NCI-H2196 (cell line): Measurements from ENCODE around the gene FBXO10.
"Not testable (repeated sequence)": the region's sequence is repeated elsewhere in the genome, so short reads cannot be mapped to it uniquely, and the experiment has no call there.

Source experiments
- DNase-seq: peaks from one replicate; lab custom pipeline; 2025; ENCODE audit not compliant: unreplicated experiment; lab: John Stamatoyannopoulos, UW

The FBXO10 gene

DNA sequence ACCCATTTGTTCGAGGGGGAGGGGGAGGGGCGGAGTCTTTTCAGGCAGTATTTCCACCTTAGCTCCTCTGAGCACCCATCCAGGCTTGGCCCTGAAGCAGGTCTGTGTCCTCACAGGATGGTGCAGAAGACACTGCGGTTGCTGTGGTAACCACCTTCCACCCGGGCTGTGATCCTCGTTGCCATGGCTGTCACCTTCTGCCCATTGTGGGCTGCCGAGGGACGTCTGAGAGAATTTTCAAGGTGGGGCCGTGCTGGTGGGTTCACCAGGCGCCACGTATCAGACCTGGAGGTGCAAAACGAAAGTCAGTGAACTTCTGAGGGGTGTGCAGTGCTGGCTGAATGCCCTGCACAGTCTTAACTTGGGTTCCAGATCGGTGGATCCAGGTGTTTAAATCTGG, 63.7 kb downstream of the FBXO10 start:
- DNase-seq, result no peak

DNA sequence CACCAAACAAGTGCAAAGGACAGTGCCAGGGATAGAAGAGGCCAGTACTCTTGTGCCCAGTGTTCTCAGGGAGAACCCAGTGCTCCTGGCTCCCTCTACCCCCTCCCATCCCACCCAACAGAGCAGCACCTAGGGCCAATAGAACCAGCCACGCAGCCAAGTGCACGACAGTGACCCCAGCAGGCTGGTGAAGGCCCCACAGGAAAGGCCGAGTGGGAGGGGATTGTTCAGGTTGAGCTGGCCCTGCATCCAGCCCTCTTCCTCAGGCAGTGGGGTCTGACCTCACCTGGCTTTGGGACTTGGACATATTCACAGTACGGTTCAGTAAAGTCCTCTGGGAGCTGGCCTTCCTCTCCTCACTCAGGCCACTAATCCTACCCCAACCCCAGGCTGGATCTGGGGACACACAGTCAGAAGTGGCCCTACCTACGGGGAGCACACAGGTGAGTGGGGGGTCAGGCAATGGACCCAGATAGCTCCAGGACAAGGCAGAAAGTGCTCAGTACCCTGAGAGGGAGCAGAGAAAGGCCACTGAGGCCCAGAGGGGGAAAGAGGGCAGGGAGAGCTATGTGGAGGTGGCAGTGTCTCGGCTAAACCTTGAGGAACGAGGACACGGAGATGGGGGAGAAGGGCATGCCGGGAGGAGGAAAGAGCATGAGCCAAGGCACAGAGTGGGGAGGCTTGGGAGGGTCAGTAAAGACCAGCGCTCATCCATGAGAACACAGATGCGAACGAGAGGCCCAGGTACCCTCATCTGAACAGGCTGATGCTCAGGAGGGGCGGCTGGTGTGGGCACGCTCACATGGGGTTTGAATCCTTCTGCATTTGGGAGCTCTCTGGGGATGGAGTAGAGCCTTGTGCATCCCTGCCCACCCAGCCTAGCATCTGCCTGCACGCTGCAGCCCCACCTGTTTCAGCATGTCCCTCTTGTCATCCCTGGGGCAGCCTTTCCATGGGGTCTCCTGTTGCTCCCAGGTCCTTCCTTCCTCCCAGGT, 64.9 kb downstream of the FBXO10 start:
- DNase-seq, result no peak

DNA sequence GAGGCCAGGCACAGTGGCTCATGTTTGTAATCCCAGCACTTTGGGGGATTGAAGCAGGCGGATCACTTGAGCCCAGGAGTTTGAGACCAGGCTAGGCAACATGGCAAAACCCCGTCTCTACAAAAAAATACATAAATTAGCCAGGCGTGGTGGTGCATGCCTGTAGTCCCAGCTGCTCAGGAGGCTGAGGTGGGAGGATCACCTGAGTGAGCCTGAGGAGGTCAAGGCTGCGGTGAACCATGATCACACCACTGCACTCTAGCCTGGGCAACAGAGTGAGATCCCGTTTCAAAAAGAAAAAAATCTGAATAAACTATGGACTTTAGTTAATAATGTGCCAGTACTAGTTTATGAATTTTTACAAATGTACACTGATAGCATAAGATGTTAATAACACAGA, 66.1 kb downstream of the FBXO10 start:
- DNase-seq, result not testable (repeated sequence)

DNA sequence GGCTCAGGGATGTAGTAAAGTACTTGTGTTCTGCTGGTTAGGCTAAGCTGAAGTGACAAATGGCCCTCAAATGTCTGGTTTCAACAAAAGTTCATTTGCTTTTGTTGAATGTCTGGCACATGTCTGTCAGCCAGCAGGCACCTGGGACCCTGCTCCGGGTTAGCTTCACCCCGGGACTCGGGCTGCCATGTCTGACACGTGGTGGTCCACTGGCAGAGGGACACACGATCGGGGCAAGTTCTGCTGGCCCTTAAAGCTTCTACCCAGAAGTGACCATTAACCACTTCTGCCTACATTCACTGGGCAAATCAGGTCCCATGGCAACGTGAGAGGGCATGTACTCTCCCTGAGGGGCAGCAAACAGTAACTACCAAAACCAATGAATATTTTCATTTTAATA, 66.6 kb downstream of the FBXO10 start:
- no peak for DNase-seq

DNA sequence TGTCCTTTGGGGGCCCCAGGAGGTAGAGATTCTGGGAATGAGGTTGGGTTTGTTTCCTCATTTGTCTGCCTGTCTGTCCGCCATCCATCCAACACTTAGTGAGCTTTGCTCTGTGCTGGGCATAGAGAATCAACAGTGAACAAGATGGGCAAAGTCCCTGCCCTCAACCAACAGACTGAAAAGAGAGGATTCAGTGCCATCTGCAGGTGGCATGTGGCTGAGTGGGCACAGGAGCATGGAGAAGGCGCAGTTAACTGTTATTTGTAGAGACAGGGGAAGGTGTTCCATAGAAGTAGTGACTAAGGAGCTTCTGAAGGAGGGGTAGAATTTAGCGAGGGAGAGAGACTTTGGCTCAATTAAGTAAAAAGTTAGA, 67.4 kb downstream of the FBXO10 start:
- no peak for DNase-seq

DNA sequence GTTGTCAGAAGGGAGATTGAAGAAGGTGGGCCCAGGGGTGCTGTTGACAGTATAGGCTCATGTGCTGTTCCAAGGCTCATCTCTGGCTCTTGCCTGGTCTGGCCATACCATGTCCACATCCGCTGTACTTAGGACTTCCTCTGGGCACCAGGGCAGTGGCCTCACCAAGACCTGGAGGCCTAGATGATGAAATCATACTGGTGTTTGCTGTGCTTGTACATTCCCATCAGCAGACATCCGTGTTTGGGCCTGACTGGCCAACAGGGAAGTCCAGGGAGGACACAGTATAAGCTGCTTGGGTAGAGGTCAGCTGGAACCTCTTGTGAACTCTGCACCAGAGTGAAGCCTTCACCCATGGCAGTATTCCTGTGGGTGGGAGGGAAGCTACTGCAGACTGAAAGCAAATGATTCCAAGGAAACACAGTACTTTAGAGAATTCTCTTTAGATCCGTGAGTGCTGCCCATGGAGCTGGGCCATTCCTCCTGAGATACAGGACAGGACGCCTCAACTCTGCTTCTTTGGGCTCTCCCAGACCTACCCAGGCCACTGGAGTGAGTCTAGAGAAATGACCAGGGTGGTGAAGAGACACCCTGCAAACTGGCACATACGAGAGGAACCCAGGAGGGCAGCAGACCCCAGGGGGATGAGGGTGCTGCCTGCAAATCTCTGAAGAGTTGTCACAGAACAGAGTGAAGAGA, 67.9 kb downstream of the FBXO10 start:
- no peak for DNase-seq

DNA sequence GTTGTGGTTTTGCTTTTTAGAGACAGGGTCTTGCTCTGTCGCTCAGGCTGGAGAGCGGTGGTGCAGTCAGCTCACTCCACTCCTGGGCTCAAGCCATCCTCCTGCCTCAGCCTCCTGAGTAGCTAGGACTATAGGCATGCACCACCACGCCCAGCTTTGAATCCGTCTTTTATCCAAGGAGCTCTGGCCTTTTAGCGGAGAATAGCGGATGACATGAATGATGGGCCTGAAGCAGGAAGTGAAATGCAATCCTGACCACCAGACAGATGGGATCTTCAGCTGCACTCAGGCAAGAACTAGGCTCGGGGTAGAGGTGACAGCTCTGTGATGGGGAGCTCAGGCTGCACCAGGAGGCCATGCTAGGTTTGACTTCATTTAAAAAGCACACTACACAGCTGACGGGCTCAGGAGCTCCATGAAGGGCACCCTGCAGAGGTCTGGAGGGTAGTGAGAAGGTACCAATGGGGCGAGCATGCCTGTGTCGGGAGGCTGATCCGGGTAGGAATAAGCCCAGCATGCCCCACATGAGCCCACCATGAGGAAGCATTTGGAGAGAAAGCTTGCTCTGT, 68.5 kb downstream of the FBXO10 start:
- DNase-seq, result no peak

DNA sequence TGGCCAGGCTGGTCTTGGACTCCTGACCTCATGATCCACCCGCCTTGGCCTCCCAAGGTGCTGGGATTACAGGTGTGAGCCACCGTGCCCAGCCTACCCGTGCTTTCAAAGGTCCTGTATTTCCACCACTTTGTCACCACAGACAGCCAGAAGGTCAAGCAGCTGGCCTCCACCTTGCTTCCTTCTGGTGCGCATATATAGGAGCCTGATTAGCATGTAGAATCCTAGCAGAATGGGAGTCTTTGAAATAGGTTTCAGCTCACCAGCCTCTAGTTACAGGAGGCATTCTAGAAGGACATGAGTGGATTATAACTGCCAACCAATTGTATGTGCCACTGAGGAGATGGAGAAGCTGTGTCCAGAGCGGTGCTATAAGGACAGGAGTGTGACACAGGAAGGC, 71.6 kb downstream of the FBXO10 start:
- DNase-seq, result no peak

DNA sequence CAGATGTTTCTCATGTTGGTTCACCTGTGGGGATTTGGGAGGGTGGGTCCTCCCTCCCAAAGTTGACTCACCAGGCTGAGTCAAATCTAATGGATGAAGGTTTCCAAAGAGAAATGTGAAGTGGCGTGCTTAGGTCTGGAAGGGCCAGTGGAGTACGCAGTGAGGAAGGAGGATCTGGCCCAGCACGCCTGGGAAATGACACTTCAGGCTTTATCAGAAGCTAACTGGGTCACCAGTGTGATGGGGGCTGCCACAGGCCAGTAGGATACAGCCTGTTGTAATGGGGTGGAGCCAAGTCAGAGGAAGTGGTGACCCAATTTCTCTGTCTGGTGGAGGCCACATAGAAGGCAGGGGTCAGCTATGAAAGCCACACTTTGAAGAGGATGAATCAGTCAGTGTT, 72.4 kb downstream of the FBXO10 start:
- DNase-seq, result no peak

DNA sequence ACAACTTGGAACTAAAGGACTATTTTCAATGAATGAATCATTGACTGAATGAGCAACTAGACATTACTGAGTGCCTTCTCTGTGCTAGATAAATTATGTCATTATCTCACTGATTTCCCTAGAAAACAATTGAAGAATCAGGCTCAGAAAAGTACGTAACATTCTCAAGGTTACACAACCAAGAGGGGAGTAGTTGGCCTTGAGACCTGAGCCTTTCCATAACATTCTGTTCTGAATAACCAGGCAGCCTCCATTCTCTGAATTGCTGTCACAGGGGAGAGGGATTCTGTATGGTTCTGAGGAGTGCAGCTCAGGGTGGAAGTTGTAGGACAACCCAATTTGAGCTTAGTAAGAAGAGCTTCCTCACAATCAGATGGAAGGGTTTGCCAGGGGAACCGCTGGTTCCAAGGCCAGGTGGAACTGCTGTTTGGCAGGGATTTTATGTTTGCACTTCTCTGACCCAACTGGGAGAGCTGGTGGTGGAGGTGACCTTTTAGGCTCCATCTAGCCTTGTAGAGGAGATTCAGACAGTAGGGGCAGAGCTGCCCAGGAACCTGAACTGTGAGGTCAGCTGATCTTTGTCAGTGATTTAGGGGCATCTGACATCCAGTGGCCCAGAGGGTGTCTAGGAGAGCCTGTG, 74.1 kb downstream of the FBXO10 start:
- no peak for DNase-seq

DNA sequence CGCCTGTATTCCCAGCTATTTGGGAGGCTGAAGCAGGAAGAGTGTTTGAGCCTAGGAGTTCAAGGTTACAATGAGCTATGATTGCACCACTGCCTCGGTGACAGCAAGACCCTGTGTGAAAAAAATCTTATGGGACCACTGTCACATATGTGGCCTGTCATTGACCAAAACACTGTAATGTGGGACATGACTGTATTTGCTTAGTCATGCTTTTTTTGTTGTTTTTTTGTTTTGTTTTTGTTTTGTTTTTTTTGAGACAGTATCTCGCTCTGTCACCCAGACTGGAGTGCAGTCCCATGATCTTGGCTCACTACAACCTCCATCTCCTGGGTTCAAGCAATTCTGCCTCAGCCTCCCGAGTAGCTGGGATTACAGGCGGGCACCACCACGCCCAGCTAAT, 76.9 kb downstream of the FBXO10 start:
- DNase-seq, result no peak

DNA sequence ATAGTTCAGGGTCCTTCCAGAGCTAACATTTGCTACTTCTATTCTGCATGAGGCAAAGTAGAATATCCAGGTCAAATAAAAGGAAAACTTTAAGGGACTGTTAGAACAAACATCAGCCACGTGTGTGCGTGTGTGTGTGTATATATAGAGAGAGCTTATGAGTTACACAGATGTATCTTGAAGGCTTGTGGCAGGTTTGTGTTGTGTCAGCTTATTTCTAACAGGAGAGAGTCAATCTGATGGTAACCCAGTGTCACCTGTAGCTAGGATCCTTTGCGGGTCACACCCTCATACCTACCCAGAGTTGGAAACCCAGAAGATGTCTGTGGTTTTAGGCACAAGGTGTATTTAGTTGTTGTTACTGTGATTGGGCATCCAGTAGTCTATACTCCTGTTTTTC, 77.7 kb downstream of the FBXO10 start:
- DNase-seq, result no peak

DNA sequence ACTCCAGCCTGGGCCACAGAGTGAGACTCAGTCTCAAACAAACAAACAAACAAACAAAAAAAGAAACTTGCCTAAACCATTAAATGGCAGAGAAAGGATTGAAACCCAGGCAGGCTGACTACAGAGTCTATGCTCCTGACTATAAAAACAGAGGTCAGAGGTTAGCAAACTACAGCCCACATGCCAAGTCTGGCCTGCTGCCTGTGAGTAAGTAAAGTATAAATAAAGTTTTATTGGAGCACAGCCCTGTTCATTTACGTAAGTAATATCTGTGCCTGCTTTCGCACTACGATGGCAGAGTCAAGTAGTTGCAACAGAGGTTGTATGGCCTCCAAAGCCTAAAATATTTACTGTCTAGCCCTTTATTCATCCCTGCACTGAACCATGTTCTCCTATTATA, 78.9 kb downstream of the FBXO10 start:
- DNase-seq, result no peak

DNA sequence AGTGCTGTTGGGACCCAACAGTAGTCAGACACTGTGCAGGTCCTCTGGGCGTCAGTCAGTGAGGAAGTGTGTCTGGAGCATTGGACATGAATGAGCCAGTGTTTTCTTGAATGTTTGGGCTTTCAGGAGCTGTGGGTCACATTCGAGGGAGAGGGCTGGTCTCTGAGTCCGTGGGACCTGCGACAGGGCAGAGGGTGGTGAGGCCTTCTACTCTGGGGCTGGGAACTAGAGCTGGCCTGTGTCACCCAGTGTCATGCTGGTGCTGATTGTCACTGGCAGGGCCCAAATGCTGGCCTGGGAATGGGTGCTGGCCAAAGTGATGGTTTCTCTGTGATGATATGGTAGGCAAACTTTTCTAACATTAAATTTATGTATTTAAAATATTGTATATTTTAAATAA, 80.2 kb downstream of the FBXO10 start:
- no peak for DNase-seq

DNA sequence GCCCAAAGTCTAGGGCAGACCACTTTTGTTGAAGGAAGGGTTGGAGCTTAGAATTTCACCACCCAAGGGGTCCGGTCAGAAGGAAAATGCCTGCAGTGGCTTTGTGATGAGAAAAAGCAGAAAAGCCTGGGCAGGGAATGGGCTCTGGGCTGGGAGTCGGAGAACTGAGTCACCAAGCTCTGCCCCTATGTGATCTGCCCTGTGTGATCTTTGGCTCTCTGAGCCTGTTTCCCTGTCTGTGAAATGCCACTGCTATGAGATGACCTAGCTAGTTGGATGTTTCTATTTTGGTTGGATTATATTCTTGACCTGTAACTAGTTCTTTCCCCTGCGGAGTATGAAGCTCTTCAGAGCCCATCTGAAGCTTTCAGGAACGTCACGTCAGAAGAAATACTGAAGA, 80.6 kb downstream of the FBXO10 start:
- DNase-seq, result no peak

DNA sequence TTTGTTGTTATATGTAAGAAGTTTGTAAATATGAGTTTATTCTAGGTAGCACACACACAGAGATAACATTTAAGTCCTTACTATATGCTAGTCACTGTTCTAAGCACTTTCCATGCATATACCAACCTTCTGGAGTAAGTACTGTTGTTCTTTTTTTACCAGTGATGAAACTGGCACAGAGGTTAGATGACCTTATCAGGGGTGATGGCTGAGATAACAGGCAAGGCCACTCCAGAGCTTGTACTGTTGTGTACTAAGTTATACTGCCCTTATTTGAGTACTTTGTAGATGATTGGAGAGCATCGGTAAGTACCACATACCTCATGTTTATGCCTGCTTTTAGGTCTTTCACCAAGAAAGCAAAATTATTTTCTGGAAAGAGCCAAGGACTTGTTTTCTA, 84.2 kb downstream of the FBXO10 start:
- no peak for DNase-seq

DNA sequence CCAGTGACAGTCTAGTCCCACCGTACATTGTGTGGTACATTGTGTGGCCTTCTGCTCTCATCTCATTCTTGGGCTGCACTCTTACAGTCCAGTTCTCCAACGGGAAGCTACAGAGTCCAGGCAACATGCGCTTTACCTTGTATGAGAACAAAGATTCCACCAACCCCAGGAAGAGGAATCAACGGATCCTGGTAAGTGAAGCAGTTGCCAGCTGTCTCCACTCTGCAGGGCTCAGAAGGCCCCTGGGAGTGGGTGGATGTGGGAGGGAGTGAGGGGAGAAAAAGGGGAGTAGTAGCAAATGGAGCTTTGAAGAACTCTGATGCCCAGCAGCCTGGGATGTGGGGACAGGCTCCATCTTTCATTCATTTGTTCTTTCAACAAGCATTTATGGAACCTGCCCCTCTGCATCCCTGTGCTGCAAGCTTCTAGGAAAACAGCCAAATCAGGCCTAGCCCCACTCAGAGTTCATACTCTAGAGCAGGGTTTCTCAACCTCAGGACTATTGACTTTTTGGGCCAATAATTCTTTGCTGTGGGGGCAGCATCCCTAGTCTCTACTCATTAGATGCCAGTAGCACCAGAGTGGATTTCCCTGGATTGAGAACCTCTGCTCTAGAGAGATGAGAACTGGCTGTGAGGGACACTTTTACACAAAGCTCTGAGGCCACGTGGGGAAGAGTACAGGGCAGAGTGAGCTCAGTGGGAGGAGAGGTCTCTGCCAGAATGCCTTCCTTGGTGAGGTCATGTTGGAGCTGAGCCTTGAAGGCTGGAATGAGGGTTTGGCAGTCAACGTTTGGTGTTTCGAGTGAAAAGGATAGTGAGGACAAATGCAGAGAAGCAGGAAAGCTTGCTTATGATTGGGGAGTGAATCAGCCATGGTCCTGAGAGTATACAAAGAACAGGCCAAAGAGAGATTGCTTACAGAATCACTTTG, 89.3 kb downstream of the FBXO10 start:
- DNase-seq, result no peak

DNA sequence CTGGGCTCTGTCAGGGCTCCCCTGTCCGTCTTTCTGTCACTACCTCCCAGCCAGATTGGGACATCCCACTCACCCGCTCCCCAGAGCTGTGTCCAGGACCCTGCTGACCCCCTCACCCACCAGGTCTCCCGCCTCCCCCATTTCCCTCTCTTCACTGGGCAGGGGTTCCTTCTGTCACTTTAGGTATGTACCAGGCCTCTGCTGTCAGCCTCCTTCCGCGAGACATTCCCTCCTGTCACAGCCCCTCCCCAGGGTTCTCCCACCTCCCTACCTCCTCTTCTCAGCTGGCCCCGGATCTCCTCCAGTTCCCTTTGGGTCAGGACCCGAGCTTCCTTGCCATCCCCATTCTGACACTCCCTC, 89.9 kb downstream of the FBXO10 start:
- no peak for DNase-seq

DNA sequence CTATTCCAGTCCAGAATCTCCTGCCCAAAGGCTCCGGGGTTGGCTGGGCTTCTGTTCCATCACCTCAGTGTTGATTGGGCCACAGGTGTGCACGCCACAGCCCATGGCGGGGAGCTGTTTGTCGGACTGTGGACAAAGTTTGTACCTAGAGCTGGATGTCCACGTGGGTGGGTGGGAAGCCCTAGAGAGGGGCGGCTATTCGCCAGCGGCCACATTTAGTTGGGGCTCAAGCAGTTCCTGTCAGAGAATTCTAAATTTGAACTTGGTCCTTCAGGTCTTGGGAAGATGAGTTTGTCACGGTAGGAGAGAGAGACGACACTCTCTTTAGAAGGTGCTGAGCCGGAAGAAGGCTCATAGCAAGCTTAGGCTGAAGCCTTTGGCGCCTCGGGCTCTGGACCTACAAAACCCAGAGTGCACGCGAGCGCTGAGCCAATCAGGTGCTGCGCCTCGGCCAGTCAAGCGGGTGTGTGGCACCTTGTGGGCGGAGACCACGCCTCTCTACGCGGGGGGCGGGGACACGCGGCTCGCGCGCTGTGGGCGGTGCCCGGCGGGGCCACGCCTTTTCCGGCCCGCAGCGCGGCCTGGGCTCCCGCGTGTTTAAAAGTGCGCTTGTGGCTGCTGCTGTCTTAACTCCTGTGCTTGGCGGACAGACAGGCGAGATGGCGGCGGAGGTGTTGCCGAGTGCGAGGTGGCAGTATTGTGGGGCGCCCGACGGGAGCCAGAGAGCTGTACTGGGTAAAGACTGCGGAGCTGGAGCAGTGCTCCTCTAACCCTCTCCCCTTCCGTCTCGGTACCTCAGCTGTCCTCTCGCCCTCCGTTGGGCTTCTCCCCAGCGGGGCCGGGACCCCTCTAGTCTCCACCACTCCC, 90.6 kb downstream of the FBXO10 start, which contains the start of gene POLR1E:
POLR1E (plus strand) TSS at position 560 of the 867 bp plus-strand sequence; CDS start at position 660, 100 bp downstream.
- DNase-seq, result peak; percentile 95
